GM10266 (cell line): ENCODE results near the gene CCDC32.

Experiments
- DNase-seq: peaks from one replicate; pipeline ENCODE4 v3.0.0; 2012; ENCODE audit errors: extremely low spot score
- TF ChIP-seq, protein P1 (sequence below): IDR thresholded peaks from 2 replicates; pipeline ENCODE4 v1.5.1; 2012; ENCODE audit warnings: mild to moderate bottlenecking, low read depth; ENCODE audit not compliant: control insufficient read depth, insufficient read depth; ENCODE audit errors: missing control alignments

Gene CCDC32

DNA sequence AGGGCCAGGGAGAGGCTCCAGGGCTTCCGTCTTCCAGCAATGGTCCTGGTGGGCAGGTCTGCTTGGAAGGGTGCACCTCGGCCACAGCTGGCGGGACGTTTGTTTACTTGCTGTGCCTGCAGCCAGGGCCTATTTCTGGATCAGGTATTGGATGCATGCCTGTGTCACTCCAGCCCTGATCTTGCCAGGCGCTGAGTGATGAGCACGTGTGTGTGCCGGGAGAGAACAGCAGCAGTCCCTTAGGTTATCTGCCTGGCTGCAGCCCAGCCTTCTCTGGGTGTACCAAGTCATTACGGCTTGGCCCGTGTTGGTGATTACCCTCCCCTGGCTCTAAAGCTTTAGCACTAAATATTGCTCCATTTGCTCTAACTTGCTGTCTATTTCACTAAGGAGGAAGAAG, 14.9 kb downstream of the CCDC32 start:
- DNase-seq, result no peak
- TF ChIP-seq, protein P1, sequence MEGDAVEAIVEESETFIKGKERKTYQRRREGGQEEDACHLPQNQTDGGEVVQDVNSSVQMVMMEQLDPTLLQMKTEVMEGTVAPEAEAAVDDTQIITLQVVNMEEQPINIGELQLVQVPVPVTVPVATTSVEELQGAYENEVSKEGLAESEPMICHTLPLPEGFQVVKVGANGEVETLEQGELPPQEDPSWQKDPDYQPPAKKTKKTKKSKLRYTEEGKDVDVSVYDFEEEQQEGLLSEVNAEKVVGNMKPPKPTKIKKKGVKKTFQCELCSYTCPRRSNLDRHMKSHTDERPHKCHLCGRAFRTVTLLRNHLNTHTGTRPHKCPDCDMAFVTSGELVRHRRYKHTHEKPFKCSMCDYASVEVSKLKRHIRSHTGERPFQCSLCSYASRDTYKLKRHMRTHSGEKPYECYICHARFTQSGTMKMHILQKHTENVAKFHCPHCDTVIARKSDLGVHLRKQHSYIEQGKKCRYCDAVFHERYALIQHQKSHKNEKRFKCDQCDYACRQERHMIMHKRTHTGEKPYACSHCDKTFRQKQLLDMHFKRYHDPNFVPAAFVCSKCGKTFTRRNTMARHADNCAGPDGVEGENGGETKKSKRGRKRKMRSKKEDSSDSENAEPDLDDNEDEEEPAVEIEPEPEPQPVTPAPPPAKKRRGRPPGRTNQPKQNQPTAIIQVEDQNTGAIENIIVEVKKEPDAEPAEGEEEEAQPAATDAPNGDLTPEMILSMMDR, result no peak

DNA sequence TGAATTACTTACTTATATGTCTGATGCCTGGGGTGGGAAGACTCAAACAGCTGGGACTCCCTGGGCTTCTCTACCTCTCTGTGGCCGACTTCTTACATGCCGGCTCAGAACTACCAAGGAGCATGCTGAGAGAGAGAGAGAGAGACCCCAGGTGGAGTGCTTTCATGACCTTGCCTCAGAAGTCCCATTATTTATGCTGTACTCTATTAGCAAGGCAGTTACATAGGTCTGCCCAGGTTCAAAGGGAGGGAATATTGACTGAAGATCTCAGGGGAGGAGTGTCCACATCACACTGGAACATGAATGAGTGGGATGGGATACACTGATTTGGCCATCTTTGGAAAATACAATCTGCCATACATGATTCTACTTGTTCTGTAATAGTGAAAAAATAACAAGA, 16.2 kb downstream of the CCDC32 start:
- TF ChIP-seq, protein P1, result no peak
- no peak for DNase-seq

DNA sequence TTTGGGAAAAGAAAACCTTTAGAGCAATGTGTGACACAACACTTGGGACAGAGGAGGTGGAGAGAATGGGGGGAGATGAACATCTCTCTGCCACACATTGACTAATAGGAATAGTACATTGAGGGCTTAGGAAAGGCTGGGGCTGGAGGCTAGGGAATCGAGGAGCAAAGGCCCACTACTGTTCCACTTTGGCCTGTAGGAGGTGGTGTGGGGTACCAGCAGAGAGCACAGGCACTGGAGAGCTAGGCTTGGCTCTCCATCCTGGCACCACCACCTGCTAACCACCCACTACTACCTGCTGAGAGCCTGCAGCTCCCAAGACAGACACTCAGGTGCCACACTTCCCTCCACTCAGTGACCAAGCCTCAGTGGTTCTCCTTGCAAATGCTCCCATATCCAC, 19.4 kb downstream of the CCDC32 start:
- DNase-seq, result no peak
- TF ChIP-seq, protein P1, result peak; percentile 10

DNA sequence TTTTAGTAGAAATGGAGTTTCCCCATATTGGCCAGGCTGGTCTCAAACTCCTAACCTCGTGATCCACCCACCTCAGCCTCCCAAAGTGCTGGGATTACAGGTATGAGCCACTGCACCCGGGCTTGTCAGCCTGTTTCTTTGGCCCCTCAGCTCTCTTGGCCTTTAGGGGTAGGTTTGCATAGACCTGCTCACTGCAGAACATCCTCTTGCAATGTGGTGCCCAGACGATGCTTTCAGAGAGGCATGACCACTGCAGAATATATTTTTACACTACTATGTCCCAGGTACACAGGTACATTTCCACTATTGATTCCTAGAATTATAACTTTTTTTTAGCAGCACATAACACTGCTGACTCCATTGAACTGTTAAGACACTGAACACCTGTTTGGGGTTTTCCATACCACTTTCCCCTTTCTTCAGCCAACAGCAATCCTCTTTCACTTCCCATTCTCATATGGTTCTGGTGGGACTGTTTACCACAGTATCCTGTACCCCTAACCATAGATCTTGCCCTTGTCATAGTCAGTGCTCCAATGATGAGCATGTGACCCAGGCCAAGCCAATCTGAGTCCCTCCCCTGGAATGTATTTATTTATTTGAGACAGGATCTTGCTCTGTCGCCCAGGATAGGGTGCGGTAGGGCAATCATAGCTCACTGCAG, 21.1 kb downstream of the CCDC32 start:
- DNase-seq, result peak; percentile 28
- TF ChIP-seq, protein P1, result no peak

DNA sequence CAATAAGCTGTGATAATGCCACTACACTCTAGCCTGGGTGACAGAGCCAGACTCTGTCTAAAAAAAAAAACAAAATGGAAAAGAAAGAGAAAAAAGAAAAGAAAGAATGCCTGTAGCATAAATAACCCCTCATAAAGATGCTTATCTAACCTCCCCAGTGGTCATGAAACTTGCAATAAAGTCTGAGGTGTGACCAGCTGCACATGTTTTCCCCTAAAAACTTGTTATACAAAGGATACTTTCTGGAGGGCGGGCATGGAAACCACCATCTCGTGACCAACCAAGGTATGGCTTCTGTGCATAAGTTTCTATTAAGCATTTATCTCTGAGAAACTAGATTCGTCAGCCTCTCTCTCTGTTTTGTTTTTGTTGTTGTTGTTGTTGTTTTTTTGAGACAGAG, 21.8 kb downstream of the CCDC32 start:
- TF ChIP-seq, protein P1, result no peak
- peak; percentile 23 for DNase-seq

DNA sequence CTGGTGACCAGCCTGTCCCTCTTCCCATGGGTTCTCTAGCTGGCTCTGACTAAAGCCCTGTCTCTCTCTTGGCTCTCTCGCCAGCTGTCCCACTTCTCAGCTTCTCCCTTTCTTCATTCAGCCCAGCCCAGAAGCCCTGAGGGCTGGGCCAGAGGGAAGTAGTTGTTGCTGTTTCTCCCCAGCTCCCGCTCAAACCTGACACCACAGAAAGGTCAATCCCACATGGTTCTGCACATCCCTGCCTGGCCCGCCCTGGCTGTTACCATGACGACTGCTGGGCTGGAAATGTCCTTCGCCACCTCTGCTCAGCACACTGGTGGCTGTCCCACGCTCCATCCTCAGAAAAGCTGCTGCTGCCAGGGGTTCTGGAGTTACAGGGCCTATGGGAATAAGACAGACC, 25.9 kb downstream of the CCDC32 start:
- TF ChIP-seq, protein P1, result no peak
- DNase-seq, result no peak

DNA sequence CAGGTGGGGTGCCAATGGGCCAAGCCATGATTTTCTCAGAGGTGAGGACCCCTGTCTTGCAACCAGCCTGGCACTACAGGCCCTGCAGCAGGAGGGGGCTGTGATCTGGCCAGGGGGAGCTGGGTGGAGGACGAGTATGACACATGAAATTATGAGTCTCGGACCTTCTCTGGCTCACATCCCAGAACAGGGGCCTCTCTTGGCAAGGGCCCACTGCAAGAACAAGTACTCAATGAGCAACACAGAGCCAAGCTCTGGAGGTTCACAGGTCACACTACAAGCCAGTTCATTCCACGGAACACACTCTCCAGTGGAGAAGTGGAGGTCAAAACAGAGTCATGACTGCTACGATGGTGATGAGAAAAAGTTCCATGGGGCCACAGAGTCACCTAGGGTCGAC, 28.3 kb downstream of the CCDC32 start:
- no peak for DNase-seq
- TF ChIP-seq, protein P1, result no peak
